Bronchial epithelial cell (primary cell): ENCODE data around the gene STAM2. TPM values are rescaled to one million over a fixed set of nuclear protein-coding genes. Genes with fewer than 3 reads are reported as not detected.
"Not testable (repeated sequence)": the region's sequence is repeated elsewhere in the genome, so short reads cannot be mapped to it uniquely, and the experiment has no call there.

ENCODE experiments used
- DNase-seq: peaks from one replicate; pipeline ENCODE4 v3.0.0-alpha.2; 2010; ENCODE audit warnings: low read depth
- FAIRE-seq: peaks from 2 replicates; lab custom pipeline; 2011; peaks lifted over from hg19 to GRCh38; lab: Jason Lieb, UNC
- H3K27me3 ChIP-seq: 2 replicates; pipeline ENCODE4 v1.5.1; 2011; ENCODE audit warnings: low read length; ENCODE audit not compliant: control insufficient read depth, insufficient read depth
- H3K36me3 ChIP-seq: 2 replicates; pipeline ENCODE4 v1.5.1; 2011; ENCODE audit warnings: low read length; ENCODE audit not compliant: control insufficient read depth, insufficient read depth
- H3K4me3 ChIP-seq: 2 replicates; pipeline ENCODE4 v1.5.1; 2011; ENCODE audit warnings: mild to moderate bottlenecking, low read depth, low read length, control low read depth
- CTCF ChIP-seq: IDR thresholded peaks from 2 replicates; pipeline ENCODE4 v1.5.1; 2011; ENCODE audit warnings: mild to moderate bottlenecking, moderate library complexity, low read length, control low read depth, inconsistent platforms; ENCODE audit not compliant: insufficient read depth, severe bottlenecking
- total RNA-seq: library from RNA; depleted of rRNA; stranded (reverse); fragments of >200 nt; gene quantifications from 2 replicates; pipeline ENCODE4 v1.2.1, GENCODE V29; 2014

Gene STAM2
- total RNA-seq, 1 donor from 2014 or later: 32.1 TPM

- Histone ChIP-seq H3K36me3 (no peaks in the 10 kb centered on the region), H3K4me3 (peak overlapping the region; percentile 97), H3K27me3 (no peaks in the 10 kb centered on the region)
- no peak for TF ChIP-seq CTCF
- DNase-seq (no peak), FAIRE-seq (no peak)
Measured at GRCh38 chr2:152175012-152175367, 573 bp downstream of the STAM2 start.

GRCh38 chr2:152174574-152174973 lies 989 bp downstream of the STAM2 start:
- no peaks in the 10 kb centered on the region for H3K27me3 ChIP-seq
- no peak for TF ChIP-seq CTCF
- H3K4me3 ChIP-seq: peak overlapping the region; percentile 97
- no peak for DNase-seq
- no peak for FAIRE-seq
- H3K36me3 ChIP-seq: no peaks in the 10 kb centered on the region

DNA sequence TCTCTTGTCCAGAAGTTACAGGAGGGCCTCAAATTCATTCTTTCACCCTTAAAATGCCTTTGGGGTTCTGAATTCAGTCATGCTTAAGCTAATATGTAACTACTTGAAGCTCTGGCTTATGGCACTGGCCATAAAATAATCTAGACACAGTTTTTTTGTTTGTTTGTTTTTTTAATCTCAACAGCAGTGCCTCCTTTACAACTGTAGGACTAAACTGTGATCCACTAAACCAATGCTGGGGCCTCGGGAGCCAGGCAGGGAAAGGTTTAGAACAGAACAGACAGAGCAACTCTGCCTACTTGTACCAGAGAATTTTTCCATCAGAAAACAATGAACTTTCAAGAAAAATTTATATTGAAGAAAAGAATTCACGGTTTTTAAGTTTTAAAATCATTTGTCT lies 1.7 kb downstream of the STAM2 start:
- FAIRE-seq (no peak), DNase-seq (no peak)
- Histone ChIP-seq H3K4me3 (no peak overlapping the region), H3K27me3 (no peaks in the 10 kb centered on the region), H3K36me3 (no peaks in the 10 kb centered on the region)
- TF ChIP-seq CTCF: no peak

GRCh38 chr2:152172201-152172785 lies 3.3 kb downstream of the STAM2 start:
- H3K27me3 ChIP-seq, H3K36me3 ChIP-seq, FAIRE-seq: not testable (repeated sequence)
- peak; percentile 51 for DNase-seq
- peak overlapping the region; percentile 16 for H3K4me3 ChIP-seq

DNA sequence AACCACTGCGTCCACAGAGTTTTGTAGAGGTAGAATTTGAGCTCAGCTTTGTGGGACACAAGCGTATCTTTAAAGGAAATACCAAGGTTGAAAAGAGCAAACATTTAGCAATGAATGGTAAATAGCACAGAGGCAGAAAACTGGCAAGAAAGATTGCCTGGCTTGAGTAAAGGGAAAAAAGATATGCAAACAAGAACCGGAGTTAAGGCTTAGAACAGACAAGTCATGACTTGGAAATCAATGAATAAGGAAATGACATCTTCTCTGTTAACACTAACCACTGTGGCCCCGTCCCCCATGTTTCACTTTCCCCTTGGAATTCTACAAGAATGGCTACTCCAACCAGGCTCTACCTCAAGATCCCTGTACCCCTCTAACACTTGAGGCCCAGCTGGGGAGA lies 3.8 kb downstream of the STAM2 start:
- peak overlapping the region; percentile 16 for H3K4me3 ChIP-seq
- peak; percentile 90 for DNase-seq
- H3K27me3 ChIP-seq: no peaks in the 10 kb centered on the region
- no peaks in the 10 kb centered on the region for H3K36me3 ChIP-seq
- TF ChIP-seq CTCF: no peak
- no peak for FAIRE-seq

- DNase-seq, H3K27me3 ChIP-seq, H3K36me3 ChIP-seq, FAIRE-seq, H3K4me3 ChIP-seq: not testable (repeated sequence)
Measured at GRCh38 chr2:152169158-152169557, 6.4 kb downstream of the STAM2 start.

DNA sequence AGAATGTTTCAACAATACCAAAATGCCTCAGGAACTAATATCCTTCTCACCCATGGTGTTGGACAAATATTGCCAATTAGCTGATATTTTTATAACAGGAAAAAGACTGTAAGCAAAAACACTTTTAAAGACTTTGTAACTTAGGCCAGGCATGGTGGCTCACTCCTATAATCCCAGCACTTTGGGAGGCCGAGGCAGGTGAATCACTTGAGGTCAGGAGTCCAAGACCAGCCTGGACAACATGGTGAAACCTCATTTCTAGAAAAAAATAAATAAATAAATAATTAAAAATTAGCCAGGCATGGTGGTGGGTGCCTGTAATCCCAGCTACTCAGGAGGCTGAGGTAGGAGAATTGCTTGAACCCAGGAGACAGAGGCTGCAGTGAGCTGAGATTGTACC lies 8.1 kb downstream of the STAM2 start:
- FAIRE-seq: not testable (repeated sequence)

More for the DNA sequence above, 8.1 kb downstream of the STAM2 start:
- DNase-seq, H3K36me3 ChIP-seq, H3K27me3 ChIP-seq, H3K4me3 ChIP-seq: not testable (repeated sequence)
